Tibial artery (tissue), 4 donors: Measurements from ENCODE around the gene STIP1.

Source experiments
- DNase-seq, 2 donors: peaks; one replicate each; pipeline ENCODE4 v3.0.0-alpha.2; 2019
- H3K27ac ChIP-seq, 2 donors: fragments of 200-600 bp; sonication (generic) in 1 of 2; 1 replicate in 1 of 2; 2 replicates in 1 of 2; pipeline ENCODE4 v1.5.1; 2018 to 2019; ENCODE audit warnings: mild to moderate bottlenecking in 1 of 2
- H3K27me3 ChIP-seq, 2 donors: fragments of 200-600 bp; sonication (generic) in 1 of 2; one replicate each; pipeline versions ENCODE4 v1.5.1 to v1.6.0; 2016 to 2019
- H3K36me3 ChIP-seq, 3 donors: fragments of 200-600 bp; sonication (generic) in 2 of 3; one replicate each; pipeline ENCODE4 v1.5.1; 2016 to 2019; ENCODE audit warnings: mild to moderate bottlenecking in 2 of 3
- H3K4me1 ChIP-seq, 4 donors: fragments of 200-600 bp; sonication (generic) in 2 of 4; 1 replicate in 3 of 4; 2 replicates in 1 of 4; pipeline ENCODE4 v1.5.1; 2016 to 2019
- H3K4me3 ChIP-seq, 2 donors: fragments of 200-600 bp; sonication (generic) in 1 of 2; 1 replicate in 1 of 2; 2 replicates in 1 of 2; pipeline ENCODE4 v1.5.1; 2018 to 2019; ENCODE audit warnings: mild to moderate bottlenecking in 2 of 2
- H3K9me3 ChIP-seq, 3 donors: fragments of 200-600 bp; sonication (generic) in 1 of 3; one replicate each; pipeline ENCODE4 v1.5.1; 2016 to 2019
- CTCF ChIP-seq, 2 experiments: fragments of 200-600 bp in 1 of 2; fragments of 450-650 bp in 1 of 2; IDR thresholded peaks; one replicate each; pipeline ENCODE4 v1.5.1; 2017 to 2019; ENCODE audit warnings: antibody characterized with exemption in 2 of 2, mild to moderate bottlenecking in 1 of 2, moderate library complexity in 1 of 2
- intact Hi-C: fragments of 100-400 bp; cut with DNase I; formaldehyde crosslinking; loops from one replicate; pipeline ENCODE4 v1.15.0; 2023; ENCODE audit warnings: low total_unique reads

The STIP1 gene

GRCh38 chr11:64148917-64149617, 36.9 kb upstream of the STIP1 start:
- no peak overlapping the region for H3K27ac ChIP-seq
- intact Hi-C loops: loop anchor here (2.0 kb wide), 1 partner anchor 148 kb away; no protein-coding TSS in a partner anchor
- peak overlapping the region in 1 of 2 donors; percentile 7 for H3K4me3 ChIP-seq

GRCh38 chr11:64150051-64150450, 35.9 kb upstream of the STIP1 start:
- no peak for DNase-seq
- H3K27me3 ChIP-seq: no peaks in the 10 kb centered on the region
- intact Hi-C loops: loop anchor here (10.0 kb wide), 1 partner anchor 315 kb away; the partner anchor contains the start of gene MARK2

More at GRCh38 chr11:64148917-64149617, 36.9 kb upstream of the STIP1 start:
- no peaks in the 10 kb centered on the region for H3K27me3 ChIP-seq
- peaks cover 0 to 17% (median 9%) of the 10 kb centered on the region in 4 donors for H3K4me1 ChIP-seq
- no peak for TF ChIP-seq CTCF (IDR thresholded peaks at IDR 0.05)
- H3K9me3 ChIP-seq: no peaks in the 10 kb centered on the region
- H3K36me3 ChIP-seq: peaks cover 0 to 24% (median 0%) of the 10 kb centered on the region in 3 donors
- no peak for DNase-seq

GRCh38 chr11:64150481-64151239, 35.3 kb upstream of the STIP1 start:
- intact Hi-C loops: loop anchor here (10.0 kb wide), 1 partner anchor 316 kb away; the partner anchor contains the start of gene MARK2
- Histone ChIP-seq H3K4me1 (peaks cover 0 to 17% (median 9%) of the 10 kb centered on the region in 4 donors), H3K9me3 (no peaks in the 10 kb centered on the region), H3K36me3 (peaks cover 0 to 15% (median 0%) of the 10 kb centered on the region in 3 donors), H3K27ac (no peak overlapping the region), H3K4me3 (no peak overlapping the region), H3K27me3 (no peaks in the 10 kb centered on the region)
- DNase-seq: no peak
- no peak for TF ChIP-seq CTCF (IDR thresholded peaks at IDR 0.05)

More at GRCh38 chr11:64150051-64150450, 35.9 kb upstream of the STIP1 start:
- Histone ChIP-seq H3K9me3 (no peaks in the 10 kb centered on the region), H3K4me3 (no peak overlapping the region), H3K4me1 (peaks cover 0 to 17% (median 9%) of the 10 kb centered on the region in 4 donors), H3K36me3 (peaks cover 0 to 15% (median 0%) of the 10 kb centered on the region in 3 donors), H3K27ac (no peak overlapping the region)
- no peak for TF ChIP-seq CTCF (IDR thresholded peaks at IDR 0.05)

- no peak for TF ChIP-seq CTCF (IDR thresholded peaks at IDR 0.05)
- Histone ChIP-seq H3K27me3 (no peaks in the 10 kb centered on the region), H3K27ac (no peak overlapping the region), H3K9me3 (no peaks in the 10 kb centered on the region), H3K4me1 (peaks cover 0 to 17% (median 9%) of the 10 kb centered on the region in 4 donors), H3K4me3 (no peak overlapping the region), H3K36me3 (peaks cover 0 to 15% (median 0%) of the 10 kb centered on the region in 3 donors)
- intact Hi-C loops: loop anchor here (10.0 kb wide), 1 partner anchor 317 kb away; the partner anchor contains the start of gene MARK2
- DNase-seq: no peak
These were observed 34.6 kb upstream of the STIP1 start for GRCh38 chr11:64151337-64151736.

GRCh38 chr11:64152841-64153691, 32.9 kb upstream of the STIP1 start:
- intact Hi-C loops: loop anchor here (10.0 kb wide), 1 partner anchor 318 kb away; the partner anchor contains the start of gene MARK2
- H3K4me3 ChIP-seq: no peak overlapping the region
- peak; percentile 95 to 100 for TF ChIP-seq CTCF (IDR thresholded peaks at IDR 0.05)
- peaks cover 0 to 15% (median 0%) of the 10 kb centered on the region in 3 donors for H3K36me3 ChIP-seq
- no peaks in the 10 kb centered on the region for H3K9me3 ChIP-seq
- H3K4me1 ChIP-seq: peaks cover 0 to 15% (median 8%) of the 10 kb centered on the region in 4 donors
- no peaks in the 10 kb centered on the region for H3K27me3 ChIP-seq
- H3K27ac ChIP-seq: no peak overlapping the region
- peak; percentile 51 to 72 for DNase-seq
